ENCODE data around the gene AS3MT.

The AS3MT gene

GRCh38 chr10:102859911-102860310 is 9.4 kb upstream of the AS3MT start:
- H3K4me2 ChIP-seq (ENCODE audit: low read depth, low read length, poor library complexity, severe bottlenecking), result no peak overlapping the region
- no peaks in the 10 kb centered on the region for H3K9me2 ChIP-seq (replicated peaks; ENCODE audit: insufficient read depth, low read length)
- H3K27ac ChIP-seq (ENCODE audit: low read depth, low read length), result no peak overlapping the region
- TF ChIP-seq CTCF (IDR thresholded peaks at IDR 0.05; ENCODE audit: insufficient read depth, low read length, poor library complexity, severe bottlenecking), result no peak
- no peak for TF ChIP-seq EZH2phosphoT487 (conservative IDR thresholded peaks at IDR 0.05; ENCODE audit: low read length)
- no peaks in the 10 kb centered on the region for H3F3A ChIP-seq (ENCODE audit: insufficient read depth)
- H2AFZ ChIP-seq (ENCODE audit: low read depth, low read length, severe bottlenecking), result no peak overlapping the region
- no peak overlapping the region for H3K9ac ChIP-seq (ENCODE audit: low read length)
- no peaks in the 10 kb centered on the region for H3K9me3 ChIP-seq (ENCODE audit: insufficient read depth, low read length)
- H4K20me1 ChIP-seq (ENCODE audit: low read depth, low read length), result no peaks in the 10 kb centered on the region
- H3K4me3 ChIP-seq (ENCODE audit: insufficient read depth, low read length, poor library complexity, severe bottlenecking), result no peak overlapping the region
- no peaks in the 10 kb centered on the region for H3K79me2 ChIP-seq (ENCODE audit: insufficient read depth, low read length)
- H3K27me3 ChIP-seq (ENCODE audit: low read length), result no peaks in the 10 kb centered on the region
- no peaks in the 10 kb centered on the region for H3K36me3 ChIP-seq (ENCODE audit: low read length)

- H3K4me3 ChIP-seq (ENCODE audit: insufficient read depth, low read length, poor library complexity, severe bottlenecking), result no peak overlapping the region
- no peak overlapping the region for H2AFZ ChIP-seq (ENCODE audit: low read depth, low read length, severe bottlenecking)
- H3K27ac ChIP-seq (ENCODE audit: low read depth, low read length), result no peak overlapping the region
- no peaks in the 10 kb centered on the region for H3K9me2 ChIP-seq (replicated peaks; ENCODE audit: insufficient read depth, low read length)
- H3K36me3 ChIP-seq (ENCODE audit: low read length), result no peaks in the 10 kb centered on the region
- H3K79me2 ChIP-seq (ENCODE audit: insufficient read depth, low read length), result no peaks in the 10 kb centered on the region
- H3F3A ChIP-seq (ENCODE audit: insufficient read depth), result no peaks in the 10 kb centered on the region
- TF ChIP-seq CTCF (IDR thresholded peaks at IDR 0.05; ENCODE audit: insufficient read depth, low read length, poor library complexity, severe bottlenecking), result no peak
- no peak for TF ChIP-seq EZH2phosphoT487 (conservative IDR thresholded peaks at IDR 0.05; ENCODE audit: low read length)
- H3K27me3 ChIP-seq (ENCODE audit: low read length), result no peaks in the 10 kb centered on the region
- H3K9me3 ChIP-seq (ENCODE audit: insufficient read depth, low read length), result no peaks in the 10 kb centered on the region
- H4K20me1 ChIP-seq (ENCODE audit: low read depth, low read length), result no peaks in the 10 kb centered on the region
- H3K4me2 ChIP-seq (ENCODE audit: low read depth, low read length, poor library complexity, severe bottlenecking), result no peak overlapping the region
- no peak overlapping the region for H3K9ac ChIP-seq (ENCODE audit: low read length)
Measured at GRCh38 chr10:102863660-102864059, 5.6 kb upstream of the AS3MT start.

GRCh38 chr10:102865620-102866019 is 3.6 kb upstream of the AS3MT start:
- Histone ChIP-seq H3K4me3 (ENCODE audit: insufficient read depth, low read length, poor library complexity, severe bottlenecking) (no peak overlapping the region), H3K9me2 (replicated peaks; ENCODE audit: insufficient read depth, low read length) (no peaks in the 10 kb centered on the region), H3K27ac (ENCODE audit: low read depth, low read length) (no peak overlapping the region), H3K36me3 (ENCODE audit: low read length) (no peaks in the 10 kb centered on the region), H3K79me2 (ENCODE audit: insufficient read depth, low read length) (no peaks in the 10 kb centered on the region), H3K27me3 (ENCODE audit: low read length) (no peaks in the 10 kb centered on the region), H4K20me1 (ENCODE audit: low read depth, low read length) (no peaks in the 10 kb centered on the region), H3K9me3 (ENCODE audit: insufficient read depth, low read length) (no peaks in the 10 kb centered on the region), H3F3A (ENCODE audit: insufficient read depth) (no peaks in the 10 kb centered on the region), H3K9ac (ENCODE audit: low read length) (no peak overlapping the region), H2AFZ (ENCODE audit: low read depth, low read length, severe bottlenecking) (no peak overlapping the region), H3K4me2 (ENCODE audit: low read depth, low read length, poor library complexity, severe bottlenecking) (no peak overlapping the region)
- TF ChIP-seq EZH2phosphoT487 (conservative IDR thresholded peaks at IDR 0.05; ENCODE audit: low read length) (no peak), CTCF (IDR thresholded peaks at IDR 0.05; ENCODE audit: insufficient read depth, low read length, poor library complexity, severe bottlenecking) (no peak)

- Histone ChIP-seq H2AFZ (ENCODE audit: low read depth, low read length, severe bottlenecking) (no peak overlapping the region), H3K9me2 (replicated peaks; ENCODE audit: insufficient read depth, low read length) (no peaks in the 10 kb centered on the region), H3K4me2 (ENCODE audit: low read depth, low read length, poor library complexity, severe bottlenecking) (no peak overlapping the region), H3K36me3 (ENCODE audit: low read length) (no peaks in the 10 kb centered on the region), H3K9me3 (ENCODE audit: insufficient read depth, low read length) (no peaks in the 10 kb centered on the region), H3K79me2 (ENCODE audit: insufficient read depth, low read length) (no peaks in the 10 kb centered on the region), H3K27ac (ENCODE audit: low read depth, low read length) (no peak overlapping the region), H3K4me3 (ENCODE audit: insufficient read depth, low read length, poor library complexity, severe bottlenecking) (no peak overlapping the region), H3K9ac (ENCODE audit: low read length) (no peak overlapping the region), H4K20me1 (ENCODE audit: low read depth, low read length) (no peaks in the 10 kb centered on the region), H3K27me3 (ENCODE audit: low read length) (no peaks in the 10 kb centered on the region), H3F3A (ENCODE audit: insufficient read depth) (no peaks in the 10 kb centered on the region)
- TF ChIP-seq EZH2phosphoT487 (conservative IDR thresholded peaks at IDR 0.05; ENCODE audit: low read length) (no peak), CTCF (IDR thresholded peaks at IDR 0.05; ENCODE audit: insufficient read depth, low read length, poor library complexity, severe bottlenecking) (no peak)
Measured at GRCh38 chr10:102868911-102869257, 386 bp upstream of the AS3MT start.

Measured in SU-DHL-6 (cell line).